Measurements from ENCODE around the gene CRBN. TPM values are rescaled to one million over a fixed set of nuclear protein-coding genes. Genes with fewer than 3 reads are reported as not detected.

CRBN gene
- total and polyA plus RNA-seq, 9 of the 15 experiments (the other 6 are each of a cell fraction or from before 2014, with no cell fraction given), result 40.8 to 331 (median 57.4) TPM

DNA sequence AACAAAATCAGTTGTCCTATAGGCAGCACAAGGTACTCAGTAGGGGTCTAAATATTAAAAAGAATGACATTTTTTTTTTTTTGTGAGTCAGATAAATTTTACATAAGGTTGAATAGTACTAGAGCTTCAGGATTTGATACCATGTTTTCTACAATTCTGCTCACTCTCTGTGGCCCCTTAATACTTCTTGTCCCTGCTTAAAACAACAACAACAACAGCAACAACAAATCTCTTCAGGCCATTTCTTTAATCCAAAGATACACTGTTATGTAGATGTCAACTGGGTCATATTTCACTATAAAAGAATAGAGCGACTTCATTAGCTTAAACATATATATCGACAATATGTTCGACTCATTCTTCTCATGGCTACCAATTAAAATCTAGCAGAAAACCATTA, 72.3 kb downstream of the CRBN start:
- H3K79me2 ChIP-seq (ENCODE audit: control insufficient read depth, insufficient read depth, low read length), result no peaks in the 10 kb centered on the region
- in situ Hi-C loops (cut with MboI) (no loop called here), intact Hi-C loops (cut with micrococcal nuclease) (no loop called here)
- peaks cover 0 to 7% of the 10 kb centered on the region in 2 experiments; a peak in 2 of 5 replicates for H3K4me1 ChIP-seq (replicated peaks in 1 of 2; ENCODE audit: control insufficient read depth in 2 of 2, insufficient read depth in 2 of 2, low read length in 2 of 2)
- no peak overlapping the region for H3K9ac ChIP-seq (ENCODE audit: insufficient read depth in 1 of 2, low read depth in 2 of 2, low read length in 2 of 2)
- no peaks in the 10 kb centered on the region for H3K9me3 ChIP-seq (replicated peaks; ENCODE audit: control insufficient read depth, insufficient read depth, low read depth, low read length)
- no peak overlapping the region for H3K4me3 ChIP-seq
- H3K27ac ChIP-seq (ENCODE audit: extremely low read depth, low read depth, low read length), result no peak overlapping the region
- H2AFZ ChIP-seq (ENCODE audit: low read depth, low read length), result no peak overlapping the region
- ATAC-seq (no peak), FAIRE-seq (no peak), DNase-seq (ENCODE audit: extremely low read depth in 1 of 4, low spot score in 3 of 4) (no peak)
- H3K9me1 ChIP-seq (ENCODE audit: control insufficient read depth, insufficient read depth, low read length), result no peaks in the 10 kb centered on the region
- WGBS (ENCODE audit: insufficient coverage, low coverage, missing lambda C conversion rate), result 4% methylated on average over 3 of the region's 3 CpGs
- POLR2A ChIA-PET, result no interaction called here
- BruUV-seq (replicated peaks), result no TSS peak
- CTCF ChIA-PET (ENCODE audit: low intra/inter-chr PET ratio), result no interaction called here
- no peak overlapping the region for H3K4me2 ChIP-seq (ENCODE audit: insufficient read depth, low read length)
- H4K20me1 ChIP-seq (replicated peaks; ENCODE audit: control insufficient read depth, insufficient read depth, low read length), result no peaks in the 10 kb centered on the region
- H3K27me3 ChIP-seq (ENCODE audit: control insufficient read depth in 2 of 2, insufficient read depth in 2 of 2, low read length in 2 of 2), result peaks cover 5 to 8% of the 10 kb centered on the region in 2 experiments; a peak in 3 of 5 replicates
- H3K36me3 ChIP-seq (ENCODE audit: control insufficient read depth, insufficient read depth, low read length), result no peaks in the 10 kb centered on the region
- TF ChIP-seq MXI1 (IDR thresholded peaks at IDR 0.05; ENCODE audit: low read depth, low read length), result no peak
- no peak for TF ChIP-seq PHTF2 (CRISPR knock-in tag; IDR thresholded peaks at IDR 0.05)
- TF ChIP-seq, protein P1, sequence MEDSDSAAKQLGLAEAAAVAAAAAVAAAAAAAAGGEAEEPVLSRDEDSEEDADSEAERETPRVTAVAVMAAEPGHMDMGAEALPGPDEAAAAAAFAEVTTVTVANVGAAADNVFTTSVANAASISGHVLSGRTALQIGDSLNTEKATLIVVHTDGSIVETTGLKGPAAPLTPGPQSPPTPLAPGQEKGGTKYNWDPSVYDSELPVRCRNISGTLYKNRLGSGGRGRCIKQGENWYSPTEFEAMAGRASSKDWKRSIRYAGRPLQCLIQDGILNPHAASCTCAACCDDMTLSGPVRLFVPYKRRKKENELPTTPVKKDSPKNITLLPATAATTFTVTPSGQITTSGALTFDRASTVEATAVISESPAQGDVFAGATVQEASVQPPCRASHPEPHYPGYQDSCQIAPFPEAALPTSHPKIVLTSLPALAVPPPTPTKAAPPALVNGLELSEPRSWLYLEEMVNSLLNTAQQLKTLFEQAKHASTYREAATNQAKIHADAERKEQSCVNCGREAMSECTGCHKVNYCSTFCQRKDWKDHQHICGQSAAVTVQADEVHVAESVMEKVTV (CRISPR knock-in tag; IDR thresholded peaks at IDR 0.05), result no peak
- TF ChIP-seq DDX20 (tag; IDR thresholded peaks at IDR 0.05; ENCODE audit: low read depth), result no peak
- TF ChIP-seq YBX1 (IDR thresholded peaks at IDR 0.05), result no peak
- TF ChIP-seq ZNF23 (CRISPR knock-in tag; IDR thresholded peaks at IDR 0.05), result no peak
- TF ChIP-seq, protein P2, sequence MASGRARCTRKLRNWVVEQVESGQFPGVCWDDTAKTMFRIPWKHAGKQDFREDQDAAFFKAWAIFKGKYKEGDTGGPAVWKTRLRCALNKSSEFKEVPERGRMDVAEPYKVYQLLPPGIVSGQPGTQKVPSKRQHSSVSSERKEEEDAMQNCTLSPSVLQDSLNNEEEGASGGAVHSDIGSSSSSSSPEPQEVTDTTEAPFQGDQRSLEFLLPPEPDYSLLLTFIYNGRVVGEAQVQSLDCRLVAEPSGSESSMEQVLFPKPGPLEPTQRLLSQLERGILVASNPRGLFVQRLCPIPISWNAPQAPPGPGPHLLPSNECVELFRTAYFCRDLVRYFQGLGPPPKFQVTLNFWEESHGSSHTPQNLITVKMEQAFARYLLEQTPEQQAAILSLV (tag; IDR thresholded peaks at IDR 0.05), result no peak
- TF ChIP-seq ZNF212 (CRISPR knock-in tag; IDR thresholded peaks at IDR 0.05), result no peak
- TF ChIP-seq, protein P3, sequence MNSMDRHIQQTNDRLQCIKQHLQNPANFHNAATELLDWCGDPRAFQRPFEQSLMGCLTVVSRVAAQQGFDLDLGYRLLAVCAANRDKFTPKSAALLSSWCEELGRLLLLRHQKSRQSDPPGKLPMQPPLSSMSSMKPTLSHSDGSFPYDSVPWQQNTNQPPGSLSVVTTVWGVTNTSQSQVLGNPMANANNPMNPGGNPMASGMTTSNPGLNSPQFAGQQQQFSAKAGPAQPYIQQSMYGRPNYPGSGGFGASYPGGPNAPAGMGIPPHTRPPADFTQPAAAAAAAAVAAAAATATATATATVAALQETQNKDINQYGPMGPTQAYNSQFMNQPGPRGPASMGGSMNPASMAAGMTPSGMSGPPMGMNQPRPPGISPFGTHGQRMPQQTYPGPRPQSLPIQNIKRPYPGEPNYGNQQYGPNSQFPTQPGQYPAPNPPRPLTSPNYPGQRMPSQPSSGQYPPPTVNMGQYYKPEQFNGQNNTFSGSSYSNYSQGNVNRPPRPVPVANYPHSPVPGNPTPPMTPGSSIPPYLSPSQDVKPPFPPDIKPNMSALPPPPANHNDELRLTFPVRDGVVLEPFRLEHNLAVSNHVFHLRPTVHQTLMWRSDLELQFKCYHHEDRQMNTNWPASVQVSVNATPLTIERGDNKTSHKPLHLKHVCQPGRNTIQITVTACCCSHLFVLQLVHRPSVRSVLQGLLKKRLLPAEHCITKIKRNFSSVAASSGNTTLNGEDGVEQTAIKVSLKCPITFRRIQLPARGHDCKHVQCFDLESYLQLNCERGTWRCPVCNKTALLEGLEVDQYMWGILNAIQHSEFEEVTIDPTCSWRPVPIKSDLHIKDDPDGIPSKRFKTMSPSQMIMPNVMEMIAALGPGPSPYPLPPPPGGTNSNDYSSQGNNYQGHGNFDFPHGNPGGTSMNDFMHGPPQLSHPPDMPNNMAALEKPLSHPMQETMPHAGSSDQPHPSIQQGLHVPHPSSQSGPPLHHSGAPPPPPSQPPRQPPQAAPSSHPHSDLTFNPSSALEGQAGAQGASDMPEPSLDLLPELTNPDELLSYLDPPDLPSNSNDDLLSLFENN (IDR thresholded peaks at IDR 0.05; ENCODE audit: low read depth in 2 of 2, low read length in 2 of 2), result no peak
- TF ChIP-seq MTF1 (CRISPR knock-in tag; IDR thresholded peaks at IDR 0.05; ENCODE audit: borderline replicate concordance), result no peak
- no peak for TF ChIP-seq ZNF124 (CRISPR knock-in tag; IDR thresholded peaks at IDR 0.05)
- TF ChIP-seq, protein P4, sequence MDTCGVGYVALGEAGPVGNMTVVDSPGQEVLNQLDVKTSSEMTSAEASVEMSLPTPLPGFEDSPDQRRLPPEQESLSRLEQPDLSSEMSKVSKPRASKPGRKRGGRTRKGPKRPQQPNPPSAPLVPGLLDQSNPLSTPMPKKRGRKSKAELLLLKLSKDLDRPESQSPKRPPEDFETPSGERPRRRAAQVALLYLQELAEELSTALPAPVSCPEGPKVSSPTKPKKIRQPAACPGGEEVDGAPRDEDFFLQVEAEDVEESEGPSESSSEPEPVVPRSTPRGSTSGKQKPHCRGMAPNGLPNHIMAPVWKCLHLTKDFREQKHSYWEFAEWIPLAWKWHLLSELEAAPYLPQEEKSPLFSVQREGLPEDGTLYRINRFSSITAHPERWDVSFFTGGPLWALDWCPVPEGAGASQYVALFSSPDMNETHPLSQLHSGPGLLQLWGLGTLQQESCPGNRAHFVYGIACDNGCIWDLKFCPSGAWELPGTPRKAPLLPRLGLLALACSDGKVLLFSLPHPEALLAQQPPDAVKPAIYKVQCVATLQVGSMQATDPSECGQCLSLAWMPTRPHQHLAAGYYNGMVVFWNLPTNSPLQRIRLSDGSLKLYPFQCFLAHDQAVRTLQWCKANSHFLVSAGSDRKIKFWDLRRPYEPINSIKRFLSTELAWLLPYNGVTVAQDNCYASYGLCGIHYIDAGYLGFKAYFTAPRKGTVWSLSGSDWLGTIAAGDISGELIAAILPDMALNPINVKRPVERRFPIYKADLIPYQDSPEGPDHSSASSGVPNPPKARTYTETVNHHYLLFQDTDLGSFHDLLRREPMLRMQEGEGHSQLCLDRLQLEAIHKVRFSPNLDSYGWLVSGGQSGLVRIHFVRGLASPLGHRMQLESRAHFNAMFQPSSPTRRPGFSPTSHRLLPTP (IDR thresholded peaks at IDR 0.05; ENCODE audit: borderline replicate concordance, extremely low read depth, insufficient read length), result no peak

Data from K562 (cell line).